Measurements from ENCODE around the gene TNS4.

The TNS4 gene

DNA sequence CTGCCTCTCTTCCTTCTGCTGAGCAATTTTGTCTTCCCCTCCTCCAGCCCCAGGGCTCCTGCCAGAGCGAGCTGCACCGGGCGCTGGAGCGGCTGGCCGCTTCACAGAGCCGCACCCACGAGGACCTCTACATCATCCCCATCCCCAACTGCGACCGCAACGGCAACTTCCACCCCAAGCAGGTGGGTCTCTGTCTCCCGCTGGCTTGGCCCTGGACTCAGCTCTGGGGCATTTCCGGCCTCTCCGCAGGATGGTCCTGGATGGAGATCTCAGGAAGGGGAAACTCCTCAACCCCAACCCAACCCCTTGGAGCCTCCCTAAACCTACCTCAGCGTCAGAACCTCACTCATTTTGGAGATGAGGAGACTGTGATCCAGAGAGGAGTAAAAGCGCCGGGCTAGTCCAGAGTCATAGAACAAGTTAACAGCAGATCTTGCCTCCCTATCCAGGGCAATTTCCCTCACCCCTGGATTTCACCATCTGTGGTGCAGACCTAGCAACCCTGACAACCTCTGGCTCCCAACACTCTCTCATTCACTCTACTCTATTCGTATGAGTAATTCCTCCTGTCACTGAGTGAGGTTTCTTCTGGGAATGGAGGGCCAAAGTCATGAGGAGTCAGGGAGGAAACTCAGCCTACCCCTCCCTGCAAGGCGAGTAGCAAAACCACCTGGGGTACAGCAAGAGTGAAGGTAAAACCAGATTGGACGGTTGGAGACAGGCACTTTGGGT lies 47.4 kb downstream of the TNS4 start:
- no peak for DNase-seq

DNA sequence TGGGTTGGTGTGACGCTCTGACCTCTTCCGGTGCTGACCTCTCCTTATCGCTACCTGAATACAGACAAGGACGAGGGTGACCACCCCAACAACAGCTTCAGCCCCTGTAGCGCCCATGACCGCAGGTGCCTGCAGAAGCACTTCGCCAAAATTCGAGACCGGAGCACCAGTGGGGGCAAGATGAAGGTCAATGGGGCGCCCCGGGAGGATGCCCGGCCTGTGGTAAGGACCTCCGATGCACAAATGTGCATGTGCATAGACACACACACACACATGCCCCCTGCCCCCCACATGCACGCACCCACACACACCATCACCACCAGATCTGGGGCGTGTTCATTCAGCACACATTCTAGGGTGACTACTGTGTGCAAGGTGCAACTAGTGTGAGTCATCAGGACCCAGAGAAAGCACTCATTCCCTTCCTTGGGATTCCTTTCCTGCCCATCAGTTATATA lies 48.5 kb downstream of the TNS4 start:
- DNase-seq, result no peak

DNA sequence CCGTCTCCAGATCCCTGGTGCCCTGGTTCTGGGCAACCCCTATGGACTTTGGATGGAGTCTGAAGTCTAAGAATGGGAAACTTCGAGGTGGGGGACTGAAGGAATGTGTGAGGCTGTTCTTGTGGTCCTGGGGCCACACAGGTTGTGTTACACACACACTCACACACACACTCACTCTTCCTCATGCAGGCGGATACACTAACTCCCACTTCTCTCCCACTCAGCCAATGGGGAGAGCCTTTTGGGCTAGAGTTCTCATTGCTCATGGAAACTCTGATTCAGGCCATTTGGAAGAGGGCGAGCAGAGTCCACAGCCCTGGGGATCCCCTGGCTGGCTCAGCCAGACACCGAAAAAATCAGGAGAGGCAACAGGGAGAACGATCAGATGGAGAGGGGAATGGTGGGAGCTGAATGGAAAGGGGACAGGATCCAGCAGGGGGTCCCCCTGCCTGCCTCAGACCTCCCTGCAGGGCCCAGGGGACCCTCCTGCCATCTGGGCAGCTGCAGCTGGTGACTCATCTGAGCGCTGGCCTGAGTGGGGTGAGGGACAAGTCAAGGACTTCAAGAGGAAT lies 49.1 kb downstream of the TNS4 start:
- DNase-seq, result no peak

DNA sequence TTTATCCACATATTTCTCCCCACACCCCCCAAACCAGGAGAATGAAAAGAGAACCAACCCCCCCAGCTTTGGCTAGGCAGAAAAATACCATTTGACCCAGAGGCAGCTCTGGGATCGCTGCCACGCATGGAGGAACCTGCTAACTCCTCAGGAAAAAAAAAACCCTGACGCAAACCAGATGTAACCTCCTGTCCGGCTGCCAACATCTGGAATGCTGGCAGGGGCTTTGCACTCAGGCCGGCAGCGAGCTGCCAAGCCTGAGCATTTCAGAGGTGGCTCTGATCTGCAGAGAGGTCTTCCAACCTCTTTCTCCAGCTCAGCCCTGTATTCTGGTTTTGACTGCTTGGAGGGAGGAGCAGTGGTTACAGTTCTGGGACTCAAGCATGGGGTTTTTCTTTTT lies 50.0 kb downstream of the TNS4 start:
- DNase-seq, result no peak

DNA sequence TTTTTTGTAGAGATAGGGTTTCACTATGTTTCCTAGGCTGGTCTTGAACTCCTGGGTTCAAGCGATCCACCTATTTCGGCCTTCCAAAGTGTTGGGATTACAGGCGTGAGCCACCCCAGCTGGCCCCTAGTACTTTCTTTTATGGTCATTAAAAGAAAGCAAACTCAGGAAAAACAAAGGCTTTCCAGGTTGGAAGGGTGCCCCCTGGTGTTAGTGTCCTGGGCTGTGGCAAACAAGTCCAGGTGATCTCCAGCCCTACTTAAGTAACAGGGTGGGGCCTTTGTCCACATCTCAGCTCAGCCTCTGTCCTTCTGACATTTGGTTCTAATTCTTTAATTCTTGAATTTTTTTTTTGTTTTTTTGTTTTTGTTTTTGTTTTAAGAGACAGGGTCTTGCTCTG lies 51.2 kb downstream of the TNS4 start:
- no peak for DNase-seq

DNA sequence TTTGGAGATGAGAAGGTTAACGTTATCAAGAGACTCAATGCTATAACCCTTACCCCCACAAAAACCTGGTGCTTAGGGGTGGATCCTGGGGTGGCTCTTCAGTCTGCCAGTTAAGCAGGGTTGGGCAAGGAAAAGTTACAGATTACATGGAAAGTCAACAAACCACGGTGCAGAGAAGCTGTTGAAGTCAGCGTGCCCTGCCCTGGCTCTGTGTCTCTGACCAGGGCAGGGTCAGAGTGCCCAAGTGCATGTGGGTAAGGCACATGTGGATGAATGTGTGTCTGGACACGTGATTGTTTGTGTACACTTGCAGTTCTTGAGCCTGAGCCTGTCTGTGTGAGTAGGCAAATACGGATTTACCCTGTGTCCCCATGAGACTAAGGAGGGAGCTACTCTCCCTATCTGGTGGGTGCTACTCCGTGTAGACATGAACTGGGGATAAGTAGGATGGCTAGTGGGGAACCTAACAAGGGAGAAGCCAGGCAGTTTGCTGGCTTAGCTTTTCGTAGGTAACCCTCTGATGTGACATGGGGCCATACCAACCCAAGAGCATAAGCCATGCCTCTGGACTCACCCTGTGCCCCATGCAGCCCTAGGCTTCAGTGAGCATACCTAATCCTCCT lies 52.7 kb downstream of the TNS4 start:
- no peak for DNase-seq

DNA sequence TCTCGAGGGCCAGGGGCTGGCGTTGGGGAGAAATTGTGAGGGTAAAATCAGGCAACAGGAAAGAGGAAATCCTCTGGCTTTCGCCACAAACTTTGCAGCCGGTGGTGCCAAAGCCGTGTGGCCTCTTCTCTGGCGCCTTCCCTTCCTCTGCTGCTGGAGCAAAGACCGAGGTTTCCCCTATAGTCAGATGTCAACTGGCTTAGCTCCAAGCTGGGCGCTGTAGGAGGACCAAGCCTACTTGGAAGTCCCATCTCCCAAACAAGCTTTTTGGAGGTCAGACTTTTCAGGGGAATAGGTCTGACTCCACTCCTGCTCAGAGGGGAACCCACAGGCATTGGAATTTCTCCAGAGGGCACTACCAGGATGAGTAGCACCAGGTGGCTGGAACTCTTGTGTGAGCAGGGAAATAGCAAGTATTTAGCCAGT lies 53.2 kb downstream of the TNS4 start:
- no peak for DNase-seq

DNA sequence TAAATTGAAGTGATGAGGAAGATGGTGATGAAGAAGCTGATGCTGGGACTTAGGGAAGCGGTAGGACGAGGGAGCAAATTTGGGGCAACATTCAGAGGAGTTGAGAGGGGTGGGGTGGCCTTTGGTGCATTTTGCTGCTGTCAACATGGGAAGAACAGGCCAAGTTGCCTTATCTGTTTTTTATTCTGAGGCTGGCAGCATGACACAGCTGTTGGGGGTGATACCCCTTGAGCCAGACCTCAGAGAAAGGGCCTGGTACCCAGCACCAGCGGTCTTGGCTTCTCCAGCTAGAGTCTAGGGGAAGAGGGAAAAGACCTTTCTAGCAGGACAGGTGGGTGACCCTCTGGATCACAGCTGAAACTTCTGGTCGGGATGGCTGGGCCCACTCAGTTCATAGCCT lies 53.6 kb downstream of the TNS4 start:
- no peak for DNase-seq

DNA sequence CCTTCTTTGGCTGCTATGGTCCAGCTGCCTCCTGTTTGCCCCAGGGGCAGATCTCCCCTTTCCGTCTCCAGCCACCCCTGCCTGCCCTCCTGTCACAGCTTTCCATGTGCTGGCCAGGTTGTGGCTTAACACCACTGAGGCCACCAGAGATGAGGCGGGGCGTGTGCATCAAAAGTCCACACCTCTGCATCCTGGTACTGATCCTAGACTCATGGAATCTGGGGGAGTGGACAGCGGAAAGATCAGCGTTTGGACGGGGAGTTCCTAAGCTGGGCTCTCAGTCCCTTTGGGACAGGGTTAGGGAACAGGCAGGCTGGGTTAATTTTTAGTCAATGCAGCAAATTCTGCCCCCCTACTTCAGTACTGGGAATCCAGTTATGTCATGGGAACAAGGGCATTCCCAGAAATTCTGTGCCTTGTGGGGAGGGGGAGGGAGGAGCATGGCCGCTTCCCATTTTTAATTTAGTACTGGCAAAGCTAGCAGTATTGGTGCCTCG lies 54.2 kb downstream of the TNS4 start:
- no peak for DNase-seq

DNA sequence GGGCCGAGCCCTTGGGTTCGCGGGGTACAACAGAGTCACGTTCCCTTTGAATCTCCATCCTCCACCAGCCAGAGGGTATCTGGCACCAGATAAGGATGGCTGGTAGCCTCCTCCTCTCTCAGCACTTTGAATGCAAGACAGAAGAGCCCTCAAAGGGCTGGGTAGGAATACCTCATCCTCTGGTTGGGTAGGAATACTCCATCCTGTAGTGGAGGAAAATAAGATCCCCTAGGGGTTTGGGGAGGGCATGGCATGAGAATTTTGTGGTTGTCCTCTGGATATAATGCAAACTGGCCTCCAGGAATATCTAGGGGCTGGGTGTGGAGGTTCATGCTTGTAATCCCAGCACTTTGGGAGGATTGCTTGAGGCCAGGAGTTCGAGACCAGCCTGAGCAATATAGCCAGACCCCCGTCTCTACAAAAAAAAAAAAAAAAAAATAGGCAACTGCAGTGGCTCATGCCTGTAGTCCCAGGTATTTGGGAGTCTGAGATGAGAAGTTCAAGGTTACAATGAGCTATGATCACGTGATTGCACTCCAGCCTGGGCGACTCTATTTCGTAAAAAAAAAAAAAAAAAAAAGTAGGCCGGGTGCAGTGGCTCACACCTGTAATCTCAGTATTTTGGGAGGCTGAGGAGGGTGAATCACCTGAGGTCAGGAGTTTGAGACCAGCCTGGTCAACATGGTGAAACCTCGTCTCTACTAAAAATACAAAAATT lies 55.5 kb downstream of the TNS4 start:
- DNase-seq, result no peak

DNA sequence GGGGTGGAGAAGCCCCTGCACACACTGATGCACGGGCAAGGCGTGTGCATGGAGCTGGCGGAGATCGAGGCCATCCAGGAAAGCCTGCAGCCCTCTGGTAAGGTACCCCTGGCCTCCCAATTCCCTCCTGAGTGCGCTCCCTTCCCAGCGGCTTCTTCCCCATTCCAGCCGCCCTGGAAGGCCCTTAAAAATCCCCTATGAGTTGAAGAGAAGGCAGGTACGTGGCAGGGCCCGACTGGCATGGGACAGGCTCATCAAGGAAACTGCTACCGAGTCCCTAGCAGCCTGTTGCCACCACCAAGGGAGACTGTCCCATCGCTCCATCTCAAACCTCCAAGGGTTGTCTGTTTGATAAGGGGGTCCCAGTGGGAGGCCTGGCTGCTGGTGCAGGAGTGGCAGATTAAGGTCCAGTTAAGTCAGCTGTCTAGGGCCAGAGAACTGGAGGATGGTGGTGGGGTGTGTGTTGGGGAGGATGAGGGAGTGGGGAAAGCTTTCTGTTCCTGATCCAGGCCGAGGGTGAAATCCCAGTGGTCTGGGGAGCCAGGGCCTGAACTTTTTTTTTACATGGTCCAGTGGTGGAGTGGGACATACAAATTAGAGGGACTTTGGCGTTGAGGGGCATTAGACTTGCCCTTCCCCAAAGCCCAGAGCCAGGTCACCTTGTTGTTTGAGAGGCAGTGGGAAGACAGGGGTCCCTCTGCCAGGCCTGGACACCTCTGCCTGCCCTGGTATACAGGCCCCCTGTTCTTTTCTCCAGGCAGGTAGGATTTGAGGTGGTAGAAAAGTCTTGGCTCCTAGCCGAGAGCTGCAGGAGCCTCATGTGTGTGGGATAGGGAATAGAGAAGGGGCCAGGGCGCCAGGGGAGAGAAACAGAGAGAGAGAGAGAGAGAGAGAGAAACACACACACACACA lies 57.2 kb downstream of the TNS4 start:
- DNase-seq, result no peak

DNA sequence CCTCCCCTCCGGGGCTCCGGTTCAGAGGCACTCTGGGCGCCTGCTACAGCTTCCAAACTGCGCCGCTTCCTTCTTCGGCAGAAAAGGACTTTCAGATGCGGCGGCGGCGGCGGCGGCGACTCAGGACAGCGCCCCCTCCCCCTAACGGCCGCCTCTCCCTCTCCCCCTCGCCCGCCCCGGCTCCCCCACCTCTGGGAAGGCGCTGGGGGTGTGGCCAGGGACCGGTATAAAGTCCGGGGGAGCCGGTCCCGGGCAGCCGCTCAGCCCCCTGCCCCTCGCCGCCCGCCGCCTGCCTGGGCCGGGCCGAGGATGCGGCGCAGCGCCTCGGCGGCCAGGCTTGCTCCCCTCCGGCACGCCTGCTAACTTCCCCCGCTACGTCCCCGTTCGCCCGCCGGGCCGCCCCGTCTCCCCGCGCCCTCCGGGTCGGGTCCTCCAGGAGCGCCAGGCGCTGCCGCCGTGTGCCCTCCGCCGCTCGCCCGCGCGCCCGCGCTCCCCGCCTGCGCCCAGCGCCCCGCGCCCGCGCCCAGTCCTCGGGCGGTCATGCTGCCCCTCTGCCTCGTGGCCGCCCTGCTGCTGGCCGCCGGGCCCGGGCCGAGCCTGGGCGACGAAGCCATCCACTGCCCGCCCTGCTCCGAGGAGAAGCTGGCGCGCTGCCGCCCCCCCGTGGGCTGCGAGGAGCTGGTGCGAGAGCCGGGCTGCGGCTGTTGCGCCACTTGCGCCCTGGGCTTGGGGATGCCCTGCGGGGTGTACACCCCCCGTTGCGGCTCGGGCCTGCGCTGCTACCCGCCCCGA lies 58.0 kb downstream of the TNS4 start, which contains the start of gene IGFBP4:
IGFBP4 (plus strand) TSS at position 255 of the 792 bp plus-strand sequence; CDS start at position 541, 286 bp downstream.
- no peak for DNase-seq

DNA sequence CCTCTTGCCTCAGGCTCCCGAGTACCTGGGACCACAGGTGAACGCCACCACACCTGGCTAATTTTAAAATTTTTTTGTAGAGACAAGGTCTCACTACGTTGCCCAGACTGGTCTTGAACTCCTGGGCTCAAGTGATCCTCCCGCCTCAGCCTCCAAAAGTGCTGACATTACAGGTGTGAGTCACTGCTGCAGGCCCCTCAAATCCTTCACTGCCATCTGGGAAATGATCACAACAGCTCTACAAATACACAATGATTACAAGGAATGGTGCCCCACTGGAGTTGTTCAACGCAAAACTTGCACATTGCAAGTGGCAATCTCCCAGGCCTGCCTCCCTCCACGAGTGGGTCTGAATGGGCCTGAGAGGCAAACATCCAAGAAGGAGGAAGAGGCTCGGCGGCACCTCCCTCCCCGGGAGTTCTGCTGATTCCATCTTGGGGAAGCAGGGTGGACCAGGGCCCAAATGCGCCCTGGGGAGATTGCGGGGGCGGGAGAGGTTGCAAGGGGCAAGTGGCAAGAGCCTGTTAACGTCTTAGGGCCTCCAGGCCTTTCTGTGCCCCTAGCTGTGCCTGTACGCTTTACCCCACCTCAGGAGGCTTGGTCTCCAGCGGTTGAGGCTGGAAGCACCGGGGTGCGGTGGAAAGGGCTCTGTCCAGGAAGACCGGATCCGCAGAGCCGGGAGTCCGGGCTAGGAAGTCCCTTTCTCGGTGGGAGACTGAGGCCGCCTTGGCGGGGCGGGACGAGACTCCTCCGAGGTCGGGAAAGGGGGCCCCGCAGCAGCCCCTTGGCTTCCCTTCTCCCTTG lies 58.8 kb downstream of the TNS4 start:
- no peak for DNase-seq

DNA sequence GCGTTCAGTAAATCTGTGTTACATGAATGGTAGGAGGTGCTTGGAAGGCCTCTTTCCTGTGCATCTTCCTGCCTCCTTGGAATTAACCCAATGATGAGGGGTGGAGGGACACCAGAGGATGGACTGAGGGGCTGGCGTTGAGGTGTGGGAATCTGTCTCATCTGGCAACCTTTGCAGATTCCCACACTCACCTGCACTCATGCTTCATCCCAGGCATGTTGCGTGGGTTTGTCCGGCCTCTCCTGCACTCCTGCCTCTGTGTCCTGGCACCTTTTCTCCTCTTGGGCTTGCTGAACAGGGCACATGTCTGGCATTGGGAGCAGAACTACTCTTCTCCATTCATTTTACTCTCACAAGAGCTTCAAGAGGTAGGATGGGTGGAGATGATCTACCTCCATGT lies 61.3 kb downstream of the TNS4 start:
- DNase-seq, result no peak

DNA sequence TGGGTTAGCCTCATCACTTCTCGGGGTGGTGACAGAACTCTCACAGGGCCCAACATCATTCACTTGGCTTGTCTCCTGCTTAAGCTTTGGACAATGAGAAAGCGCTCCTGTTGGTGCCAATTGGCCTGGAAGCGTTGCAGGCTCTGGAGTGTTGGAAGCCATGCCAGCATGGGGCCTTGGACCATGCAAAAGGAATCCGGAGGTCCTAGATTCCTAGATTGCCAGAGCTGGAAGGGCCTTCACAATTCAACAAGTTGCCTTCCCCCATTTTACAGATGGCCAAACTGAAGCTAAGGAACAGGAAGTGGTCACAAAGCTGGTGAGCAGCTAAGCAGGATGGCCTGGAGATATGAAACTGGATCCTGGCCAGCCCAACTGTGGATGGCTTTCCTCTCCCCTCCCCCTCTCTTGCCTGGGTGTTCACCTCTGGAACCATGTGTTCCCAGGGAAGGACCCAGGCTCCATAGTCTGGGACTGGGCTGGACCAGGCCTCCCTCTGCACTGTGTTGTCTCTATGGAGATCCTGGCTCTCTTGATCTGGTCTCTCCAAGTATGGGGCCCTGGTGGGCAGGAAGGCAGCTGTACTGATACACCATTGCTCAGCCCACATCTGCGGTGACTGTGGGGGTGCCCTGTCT lies 64.2 kb downstream of the TNS4 start:
- DNase-seq, result no peak

DNA sequence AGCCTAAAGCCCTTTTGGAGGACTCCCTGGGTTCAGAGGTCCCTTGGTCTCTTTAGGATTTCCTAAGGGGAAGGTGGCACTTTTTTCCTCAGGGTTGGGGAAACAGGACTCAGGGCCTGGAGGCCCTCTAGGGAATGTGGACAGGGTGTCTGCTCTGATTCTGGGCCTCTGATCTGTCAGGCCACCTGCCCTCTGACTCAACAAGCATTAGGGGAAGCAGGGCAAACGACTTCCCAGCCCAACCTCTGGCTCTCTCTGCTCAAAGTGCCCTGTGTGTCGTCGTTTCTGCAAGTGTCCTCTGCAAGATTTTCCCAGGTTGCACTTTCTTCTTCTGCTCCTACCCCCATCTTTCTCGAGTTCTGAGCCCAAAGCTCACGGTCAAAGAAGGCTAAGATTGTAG lies 64.8 kb downstream of the TNS4 start:
- DNase-seq, result no peak

DNA sequence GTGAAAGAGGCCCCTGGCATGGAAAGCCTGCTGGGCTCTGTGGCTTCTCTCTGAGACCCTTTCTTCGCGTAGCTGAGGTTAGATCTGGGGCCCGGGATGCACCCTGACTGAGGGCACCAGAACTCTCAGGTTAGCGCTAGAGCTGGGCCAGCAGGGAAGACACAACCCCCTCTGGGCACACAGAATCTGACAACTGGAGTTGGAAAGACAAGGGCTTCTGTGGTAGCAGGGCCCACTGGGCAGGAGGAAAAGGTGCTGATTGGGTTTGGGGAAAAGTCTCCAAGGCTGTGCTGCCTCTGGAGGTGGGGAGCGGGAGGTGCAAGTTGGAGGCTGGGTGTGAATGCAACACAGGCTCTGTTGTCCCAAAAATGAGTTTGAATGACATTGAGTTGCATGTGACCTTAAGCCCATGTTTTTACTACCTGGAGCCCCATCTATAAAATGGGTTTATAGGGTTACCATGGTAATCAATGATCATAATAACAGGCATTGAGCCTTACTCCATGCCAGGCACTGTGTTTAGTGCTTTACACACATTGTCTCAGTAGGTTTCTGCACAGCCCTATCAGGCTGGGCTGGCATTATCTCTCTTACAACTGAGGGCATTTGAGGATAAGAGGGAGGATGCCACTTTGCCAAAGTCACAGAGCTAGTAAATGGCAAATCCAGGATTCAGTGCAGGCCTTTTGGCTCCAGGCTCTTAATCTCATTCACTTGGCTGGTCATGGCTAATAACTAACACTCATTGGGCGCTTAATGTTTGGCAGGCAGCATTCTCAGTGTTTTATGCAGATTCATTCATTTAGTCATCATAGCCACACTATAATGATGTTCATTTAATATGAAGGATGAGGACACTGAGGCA lies 67.6 kb downstream of the TNS4 start:
- DNase-seq, result no peak

DNA sequence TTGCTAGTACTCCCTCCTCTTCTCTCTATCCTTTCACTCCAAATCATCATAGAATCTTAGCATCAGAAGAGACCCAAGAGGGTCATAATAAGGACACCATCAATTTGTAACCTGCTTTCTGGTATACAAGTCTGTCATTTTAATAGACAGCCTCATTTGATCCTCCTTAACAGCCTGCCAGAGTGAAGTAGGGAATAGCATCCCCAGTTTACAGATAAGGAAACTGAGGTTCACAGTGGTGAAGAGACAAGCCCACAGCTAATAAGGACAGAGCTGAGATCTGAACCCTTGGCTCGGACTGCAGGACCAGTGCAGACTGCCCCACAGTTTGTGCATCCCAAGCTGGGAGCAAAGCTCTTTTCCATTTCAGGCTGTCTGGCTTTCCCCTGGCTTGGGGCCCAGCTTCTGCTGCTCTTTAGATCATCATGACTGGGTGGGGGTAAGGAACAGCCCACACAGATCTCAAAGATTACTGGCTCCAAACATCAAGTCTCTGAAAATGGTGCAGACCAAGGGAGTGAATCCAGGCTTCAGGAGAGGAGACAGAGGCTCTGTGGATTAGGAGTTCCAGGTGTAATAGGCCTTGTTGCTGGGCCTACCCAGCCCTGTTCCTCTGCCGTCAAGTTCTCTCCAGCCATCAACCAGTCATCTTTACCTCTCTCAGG lies 68.4 kb downstream of the TNS4 start:
- no peak for DNase-seq

DNA sequence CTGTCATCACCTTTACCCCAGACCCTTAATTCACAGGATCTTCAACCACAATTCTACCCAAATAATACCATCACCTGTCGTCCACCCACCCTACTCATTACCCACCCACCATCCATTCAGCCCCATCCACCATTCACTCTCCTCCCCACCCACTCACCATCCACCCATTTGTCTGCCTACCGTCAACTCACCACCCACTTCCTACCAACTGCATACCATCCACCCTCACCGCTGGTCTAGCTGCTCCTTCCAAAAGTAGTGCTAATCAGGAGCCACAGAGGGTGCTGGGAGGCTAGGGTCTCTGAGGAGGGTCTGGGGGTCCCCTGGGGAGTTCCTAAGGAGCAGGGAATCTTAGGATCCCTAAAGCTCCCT lies 70.2 kb downstream of the TNS4 start:
- DNase-seq, result no peak

Data from NCI-H187 treated with DMSO at 0.1 percent for 48 hours (cell line).